PFSK-1 (cell line): Measurements from ENCODE around the gene ARFGAP3.

Experiments used
- FOXP2 ChIP-seq: optimal IDR thresholded peaks from 2 replicates; pipeline ENCODE3; 2011; ENCODE audit warnings: borderline replicate concordance, control low read depth, inconsistent platforms; ENCODE audit not compliant: insufficient read depth; ENCODE audit errors: extremely low read length, extremely low read depth
- POLR2AphosphoS5 ChIP-seq: IDR thresholded peaks from 2 replicates; pipeline ENCODE4 v1.6.1; 2012; ENCODE audit warnings: low read depth, mild to moderate bottlenecking, control low read depth, low read length, moderate library complexity
- SIN3A ChIP-seq: IDR thresholded peaks from 2 replicates; pipeline ENCODE4 v1.6.1; 2012; ENCODE audit warnings: mild to moderate bottlenecking, low read length, moderate library complexity, borderline replicate concordance; ENCODE audit not compliant: insufficient read depth
- TAF1 ChIP-seq: IDR thresholded peaks from 2 replicates; pipeline ENCODE4 v1.6.1; 2012; ENCODE audit warnings: low read length, control low read depth, borderline replicate concordance; ENCODE audit not compliant: insufficient read depth
- TF ChIP-seq, protein P1 (sequence below), 2 experiments: IDR thresholded peaks; 2 replicates each; pipeline versions ENCODE4 v1.6.1 to v1.8.0; 2011 to 2012; ENCODE audit warnings: low read depth in 2 of 2, low read length in 2 of 2, control low read depth in 1 of 2, inconsistent platforms in 1 of 2, mild to moderate bottlenecking in 1 of 2, moderate library complexity in 1 of 2; ENCODE audit not compliant: insufficient read depth in 1 of 2

Gene ARFGAP3

DNA sequence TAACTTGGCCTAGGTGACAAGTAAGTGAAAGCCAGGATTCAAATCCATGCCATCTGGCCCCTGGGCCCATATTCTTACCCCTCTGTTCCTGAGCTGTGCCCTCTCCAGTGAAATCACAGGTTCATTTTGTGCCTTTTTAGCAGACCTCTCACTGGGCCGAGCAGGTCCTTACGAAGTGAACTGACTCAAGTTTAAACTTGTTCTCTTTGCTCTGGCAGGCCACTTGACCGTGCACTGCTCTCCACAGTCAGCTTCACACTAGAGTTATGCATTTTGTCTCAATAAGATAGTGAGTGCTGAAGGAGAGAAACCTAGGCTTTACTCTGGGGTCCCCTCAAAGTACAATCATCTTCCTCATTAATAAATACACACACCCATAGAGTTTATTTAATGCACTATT lies 40.7 kb downstream of the ARFGAP3 start:
- TF ChIP-seq SIN3A (no peak), FOXP2 (no peak), POLR2AphosphoS5 (no peak), TAF1 (no peak)
- TF ChIP-seq, protein P1, sequence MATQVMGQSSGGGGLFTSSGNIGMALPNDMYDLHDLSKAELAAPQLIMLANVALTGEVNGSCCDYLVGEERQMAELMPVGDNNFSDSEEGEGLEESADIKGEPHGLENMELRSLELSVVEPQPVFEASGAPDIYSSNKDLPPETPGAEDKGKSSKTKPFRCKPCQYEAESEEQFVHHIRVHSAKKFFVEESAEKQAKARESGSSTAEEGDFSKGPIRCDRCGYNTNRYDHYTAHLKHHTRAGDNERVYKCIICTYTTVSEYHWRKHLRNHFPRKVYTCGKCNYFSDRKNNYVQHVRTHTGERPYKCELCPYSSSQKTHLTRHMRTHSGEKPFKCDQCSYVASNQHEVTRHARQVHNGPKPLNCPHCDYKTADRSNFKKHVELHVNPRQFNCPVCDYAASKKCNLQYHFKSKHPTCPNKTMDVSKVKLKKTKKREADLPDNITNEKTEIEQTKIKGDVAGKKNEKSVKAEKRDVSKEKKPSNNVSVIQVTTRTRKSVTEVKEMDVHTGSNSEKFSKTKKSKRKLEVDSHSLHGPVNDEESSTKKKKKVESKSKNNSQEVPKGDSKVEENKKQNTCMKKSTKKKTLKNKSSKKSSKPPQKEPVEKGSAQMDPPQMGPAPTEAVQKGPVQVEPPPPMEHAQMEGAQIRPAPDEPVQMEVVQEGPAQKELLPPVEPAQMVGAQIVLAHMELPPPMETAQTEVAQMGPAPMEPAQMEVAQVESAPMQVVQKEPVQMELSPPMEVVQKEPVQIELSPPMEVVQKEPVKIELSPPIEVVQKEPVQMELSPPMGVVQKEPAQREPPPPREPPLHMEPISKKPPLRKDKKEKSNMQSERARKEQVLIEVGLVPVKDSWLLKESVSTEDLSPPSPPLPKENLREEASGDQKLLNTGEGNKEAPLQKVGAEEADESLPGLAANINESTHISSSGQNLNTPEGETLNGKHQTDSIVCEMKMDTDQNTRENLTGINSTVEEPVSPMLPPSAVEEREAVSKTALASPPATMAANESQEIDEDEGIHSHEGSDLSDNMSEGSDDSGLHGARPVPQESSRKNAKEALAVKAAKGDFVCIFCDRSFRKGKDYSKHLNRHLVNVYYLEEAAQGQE (IDR thresholded peaks at IDR 0.05; ENCODE audit: insufficient read depth in 1 of 2, low read depth in 2 of 2, low read length in 2 of 2) = no peak

DNA sequence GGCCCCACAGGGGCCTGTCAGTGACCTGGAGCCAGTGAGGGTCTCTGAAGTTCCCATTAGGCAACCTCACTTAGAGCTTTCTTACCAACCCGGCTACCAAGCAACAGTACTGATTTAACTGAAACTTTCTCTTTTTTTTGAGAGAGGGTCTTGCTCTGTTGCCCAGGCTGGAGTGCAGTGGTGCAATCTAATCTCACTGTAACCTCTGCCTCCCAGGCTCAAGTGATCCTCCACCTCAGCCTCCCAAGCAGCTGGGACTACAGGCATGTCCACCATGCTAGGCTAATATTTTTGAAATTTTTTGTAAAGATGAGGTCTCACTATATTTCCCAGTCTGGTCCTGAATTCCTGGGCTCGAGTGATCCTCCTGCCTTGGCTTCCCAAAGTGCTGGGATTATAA lies 42.5 kb downstream of the ARFGAP3 start:
- TF ChIP-seq POLR2AphosphoS5 (no peak), TAF1 (no peak), FOXP2 (no peak), SIN3A (no peak)
- TF ChIP-seq, protein P1 (IDR thresholded peaks at IDR 0.05; ENCODE audit: insufficient read depth in 1 of 2, low read depth in 2 of 2, low read length in 2 of 2) = no peak

DNA sequence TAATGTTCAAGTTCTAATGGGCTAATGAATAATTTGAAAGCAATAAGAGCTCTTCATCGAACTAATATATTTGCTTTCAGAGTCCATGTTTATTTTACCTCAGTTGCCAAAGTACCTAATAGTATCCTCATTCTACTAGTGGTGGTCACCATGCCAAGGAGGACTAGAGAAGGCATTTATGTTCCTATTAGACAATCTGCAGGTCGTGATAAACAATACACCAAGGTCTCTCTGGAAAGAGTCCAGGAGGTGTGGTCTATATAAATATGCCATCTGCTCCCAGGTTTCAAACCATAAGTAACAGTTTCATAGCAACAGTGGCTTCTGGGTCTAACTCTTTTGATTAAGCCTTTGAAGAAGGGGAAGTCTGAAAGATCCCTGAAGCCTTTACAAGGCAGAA lies 42.9 kb downstream of the ARFGAP3 start:
- TF ChIP-seq, protein P1 (IDR thresholded peaks at IDR 0.05; ENCODE audit: insufficient read depth in 1 of 2, low read depth in 2 of 2, low read length in 2 of 2) = no peak
- no peak for TF ChIP-seq POLR2AphosphoS5
- TF ChIP-seq FOXP2 = no peak
- TF ChIP-seq TAF1 = no peak
- no peak for TF ChIP-seq SIN3A

DNA sequence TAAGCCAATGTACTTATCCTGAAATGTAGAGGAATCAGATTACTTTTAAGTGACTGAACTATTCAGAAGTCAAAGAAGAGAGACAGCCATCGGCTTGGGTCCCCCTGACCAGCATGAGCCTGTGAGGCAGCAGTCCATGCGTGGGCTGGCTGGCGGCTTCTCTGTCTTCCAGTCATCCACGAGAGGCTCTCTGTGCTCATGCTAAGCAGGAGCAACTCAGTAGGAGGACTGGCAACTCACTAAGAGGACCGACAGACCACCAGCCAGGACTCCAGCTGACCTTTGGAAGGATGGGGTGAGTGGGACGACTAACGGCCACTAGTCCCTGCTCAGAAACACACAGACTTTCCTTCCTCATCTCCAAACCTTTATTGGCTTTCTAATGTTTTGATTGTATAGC lies 43.6 kb downstream of the ARFGAP3 start:
- TF ChIP-seq TAF1 = no peak
- no peak for TF ChIP-seq SIN3A
- TF ChIP-seq FOXP2 = no peak
- TF ChIP-seq, protein P1 (IDR thresholded peaks at IDR 0.05; ENCODE audit: insufficient read depth in 1 of 2, low read depth in 2 of 2, low read length in 2 of 2) = no peak

DNA sequence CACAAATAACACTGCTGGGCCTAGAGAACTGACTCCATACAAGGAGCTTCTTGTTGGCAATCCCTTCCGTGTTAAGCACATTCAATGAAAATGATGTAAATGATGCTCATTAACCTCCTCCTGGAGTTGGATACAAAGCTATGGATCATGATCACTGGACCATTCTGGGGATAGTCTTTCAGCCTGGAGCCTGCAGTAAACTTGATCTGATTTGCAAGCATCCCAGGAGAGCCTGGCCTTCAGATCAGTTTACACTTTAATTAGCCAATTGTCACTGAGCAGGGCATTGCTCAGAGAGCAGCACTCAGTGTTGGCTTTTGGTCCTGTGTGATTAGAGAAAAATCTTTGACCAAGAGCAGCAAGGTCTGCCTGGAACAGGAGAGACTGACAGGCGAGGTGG lies 45.6 kb downstream of the ARFGAP3 start:
- TF ChIP-seq SIN3A = no peak
- TF ChIP-seq TAF1 = no peak
- TF ChIP-seq, protein P1 (IDR thresholded peaks at IDR 0.05; ENCODE audit: insufficient read depth in 1 of 2, low read depth in 2 of 2, low read length in 2 of 2) = no peak
- no peak for TF ChIP-seq POLR2AphosphoS5
- TF ChIP-seq FOXP2 = no peak
